Fibroblast of gingiva (primary cell): ENCODE measurements around the gene CEP70.
"Not testable (repeated sequence)": the region's sequence is repeated elsewhere in the genome, so short reads cannot be mapped to it uniquely, and the experiment has no call there.

ENCODE experiments used
- DNase-seq: peaks from one replicate; pipeline ENCODE4 v3.0.0-alpha.2; 2011; ENCODE audit warnings: low read depth

Gene CEP70

DNA sequence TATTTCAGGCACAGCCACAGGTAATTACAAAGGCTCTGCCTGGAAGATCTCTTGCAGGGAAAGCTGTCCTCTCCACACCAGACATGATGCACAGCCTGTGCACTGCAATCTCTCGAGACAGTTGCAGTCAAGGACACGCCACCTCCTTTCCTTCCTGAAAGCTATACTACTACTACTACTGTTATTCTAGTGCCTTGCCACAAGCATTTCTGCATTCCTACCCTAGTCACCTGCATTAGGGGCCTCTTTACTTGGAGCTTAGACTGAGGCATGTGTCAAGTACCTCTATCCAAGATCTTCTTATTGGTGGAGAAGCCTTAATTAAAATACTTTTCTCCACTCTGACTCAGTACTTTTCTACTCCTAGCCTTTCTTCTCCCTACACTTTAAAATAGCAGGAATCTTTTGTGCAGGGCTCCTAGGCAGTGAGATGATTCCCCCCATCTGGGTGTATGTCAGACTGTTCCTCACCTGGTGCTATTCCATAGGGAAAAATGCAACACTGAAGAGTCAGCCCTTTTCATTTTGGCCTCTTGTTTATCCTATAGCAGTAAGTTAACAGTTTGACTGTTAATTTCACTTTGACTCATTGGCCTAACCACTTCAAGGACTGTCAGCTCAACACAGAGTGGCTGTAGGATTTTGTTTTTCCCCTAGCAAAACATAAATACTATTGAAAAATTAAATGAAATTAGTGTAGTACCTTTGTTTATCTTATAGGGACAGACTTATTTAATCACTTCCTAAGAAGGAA, 80.8 kb downstream of the CEP70 start:
- no peak for DNase-seq

DNA sequence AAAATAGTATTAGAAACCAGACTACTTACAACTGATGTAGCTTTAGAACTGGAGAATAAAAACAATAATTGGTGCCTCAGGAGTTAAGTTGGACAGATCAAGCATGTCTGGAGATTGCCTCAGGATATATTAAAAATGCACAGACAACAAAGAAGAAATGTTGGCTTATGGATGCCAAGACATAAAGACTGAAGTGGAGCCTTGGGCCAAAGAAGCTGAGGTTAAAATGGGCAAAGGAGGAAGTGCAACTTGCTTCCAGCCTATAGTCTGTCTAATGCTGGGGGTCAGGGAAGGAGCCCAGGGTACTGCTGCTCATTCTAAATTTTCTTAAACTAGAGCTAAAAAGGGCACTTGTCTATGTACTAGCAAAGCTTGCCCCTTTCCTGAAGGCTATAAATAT, 82.1 kb downstream of the CEP70 start:
- no peak for DNase-seq

DNA sequence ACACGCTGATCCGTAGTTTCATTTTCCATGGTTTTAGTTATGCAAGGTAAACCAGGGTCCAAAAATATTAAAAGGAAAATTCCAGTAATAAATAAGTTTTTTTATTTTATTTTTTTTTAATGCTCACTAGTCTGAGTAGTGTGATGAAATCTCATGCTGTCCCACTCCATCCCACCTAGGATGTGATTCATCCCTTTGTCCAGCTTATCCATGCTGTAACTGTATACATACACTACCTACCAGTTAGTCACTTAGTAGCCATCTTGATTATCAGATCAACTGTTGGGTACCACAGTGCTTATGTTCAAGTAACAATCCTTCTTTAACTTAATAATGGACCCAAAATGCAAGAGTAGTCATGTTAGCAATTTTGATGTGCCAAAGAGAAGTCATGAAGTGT, 84.5 kb downstream of the CEP70 start:
- DNase-seq = no peak

DNA sequence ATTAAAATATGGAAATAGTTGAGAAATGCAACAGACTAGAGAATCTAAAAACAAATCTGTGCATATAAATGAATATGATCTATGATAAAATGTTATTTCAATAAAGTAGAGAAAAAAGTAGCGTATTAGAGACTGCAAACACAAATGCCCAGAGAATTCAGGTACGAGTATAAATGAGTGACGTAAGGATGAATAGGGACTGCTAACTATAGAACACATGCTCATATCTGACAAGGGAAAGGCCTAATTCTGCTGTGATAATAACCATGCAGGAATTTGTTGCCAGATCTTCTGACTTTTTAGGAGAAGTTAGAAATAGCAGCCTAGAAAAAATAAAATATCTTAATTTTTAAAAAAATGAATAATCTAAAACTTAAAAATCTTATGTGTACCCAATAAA, 86.5 kb downstream of the CEP70 start:
- no peak for DNase-seq

DNA sequence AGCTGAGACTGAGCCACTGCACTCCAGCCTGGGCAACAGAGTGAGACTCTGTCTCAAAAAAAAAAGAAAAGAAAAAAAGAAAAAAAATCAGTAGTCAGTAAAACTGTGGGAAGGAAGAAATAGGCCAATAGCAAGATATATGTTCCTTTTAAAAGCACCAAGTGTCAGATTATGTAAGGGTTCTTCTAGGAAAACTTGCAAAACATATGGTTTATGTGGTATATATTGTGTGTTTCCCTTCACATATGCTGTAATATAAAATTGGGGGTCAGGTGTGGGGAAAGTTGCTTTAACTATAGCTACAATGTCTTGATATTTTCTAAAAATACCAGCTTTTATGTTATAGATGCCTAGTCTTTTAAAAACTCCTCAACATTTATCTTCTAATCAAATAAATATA, 95.1 kb downstream of the CEP70 start:
- DNase-seq = no peak

DNA sequence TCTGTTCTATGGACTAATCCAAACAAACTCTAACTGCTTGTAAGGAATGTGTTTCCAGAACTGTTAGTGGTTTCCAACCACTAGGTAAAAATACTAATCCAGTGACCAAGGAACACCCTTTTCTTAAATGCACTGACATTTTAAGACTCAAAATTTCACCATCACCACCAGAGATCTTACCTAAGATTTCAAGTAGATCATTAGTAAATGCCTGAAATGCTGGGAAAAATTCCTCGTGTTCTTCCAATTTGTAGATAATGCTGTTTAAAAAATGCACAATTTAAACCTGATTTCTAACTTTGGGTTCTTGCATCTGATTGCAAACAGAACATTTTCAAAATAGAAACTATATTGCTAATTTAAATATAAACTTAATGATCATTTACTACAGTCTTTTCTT, 96.2 kb downstream of the CEP70 start:
- DNase-seq = no peak

DNA sequence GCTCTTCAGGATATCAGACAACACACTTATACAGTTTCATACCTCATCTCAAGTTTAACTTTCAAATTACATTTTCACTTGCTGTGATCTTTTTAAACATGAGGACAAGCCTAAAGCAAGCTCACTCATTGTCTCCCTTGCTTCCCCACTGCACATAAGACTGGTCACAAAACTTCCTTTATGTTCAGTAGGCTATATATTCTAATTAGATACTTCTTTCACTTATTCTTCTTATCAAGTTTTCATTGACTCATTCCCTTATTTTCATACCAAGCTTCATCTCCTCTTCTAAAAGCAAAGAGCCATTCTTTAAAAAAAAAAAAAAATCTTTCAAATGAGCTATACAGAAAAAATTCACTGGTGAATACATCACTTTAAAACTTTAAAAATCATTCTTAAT, 97.0 kb downstream of the CEP70 start:
- no peak for DNase-seq

DNA sequence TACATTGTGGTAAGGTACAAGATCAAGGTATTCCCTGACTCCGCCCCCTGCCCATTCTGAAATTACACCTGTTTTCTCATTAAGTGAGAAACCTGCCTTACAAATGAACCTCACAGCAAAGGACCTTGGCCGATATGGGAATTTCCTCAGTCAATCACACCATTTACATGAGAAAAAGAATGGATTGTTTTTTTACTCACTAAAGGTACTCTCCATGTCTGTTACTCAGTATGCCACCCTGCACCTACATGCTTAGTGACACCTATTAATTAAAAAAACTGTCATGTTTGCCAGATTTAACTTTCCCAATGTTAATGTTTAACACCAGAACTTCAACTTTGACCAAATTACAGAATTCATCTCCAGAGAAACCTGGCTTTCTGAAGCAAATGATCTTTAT, 97.6 kb downstream of the CEP70 start:
- DNase-seq = no peak

DNA sequence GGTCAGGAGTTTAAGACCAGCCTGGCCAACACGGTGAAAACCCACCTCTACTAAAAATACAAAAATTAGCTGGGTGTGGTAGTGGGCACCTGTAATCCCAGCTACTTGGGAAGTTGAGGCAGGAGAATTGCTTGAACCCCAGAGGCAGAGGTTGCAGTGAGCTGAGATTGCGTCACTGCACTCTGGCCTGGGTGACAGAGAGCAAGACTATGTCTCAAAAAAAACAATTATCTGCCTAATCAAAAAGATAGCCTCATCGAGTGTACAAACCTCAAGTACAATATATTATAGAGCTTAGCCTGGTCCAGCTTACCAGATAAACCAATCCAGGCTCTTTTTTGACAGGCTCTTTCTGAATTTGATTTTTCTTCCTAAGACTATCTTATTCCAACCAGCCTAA, 98.4 kb downstream of the CEP70 start:
- DNase-seq = not testable (repeated sequence)

DNA sequence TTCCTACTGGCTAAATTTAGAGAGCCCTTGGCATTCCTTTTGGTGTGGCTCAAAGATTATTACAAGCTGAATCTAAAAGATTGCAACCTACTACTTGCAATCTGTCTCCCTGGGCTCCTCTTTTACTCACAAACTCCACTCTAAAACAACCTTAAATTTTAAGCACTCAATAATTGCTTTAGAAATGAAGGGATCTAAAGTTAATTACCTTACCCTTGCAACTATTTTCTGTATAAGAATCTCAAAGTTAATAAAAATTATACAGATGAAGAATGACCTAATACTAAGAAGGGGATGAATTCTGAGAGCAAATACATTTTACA, 99.5 kb downstream of the CEP70 start:
- no peak for DNase-seq

DNA sequence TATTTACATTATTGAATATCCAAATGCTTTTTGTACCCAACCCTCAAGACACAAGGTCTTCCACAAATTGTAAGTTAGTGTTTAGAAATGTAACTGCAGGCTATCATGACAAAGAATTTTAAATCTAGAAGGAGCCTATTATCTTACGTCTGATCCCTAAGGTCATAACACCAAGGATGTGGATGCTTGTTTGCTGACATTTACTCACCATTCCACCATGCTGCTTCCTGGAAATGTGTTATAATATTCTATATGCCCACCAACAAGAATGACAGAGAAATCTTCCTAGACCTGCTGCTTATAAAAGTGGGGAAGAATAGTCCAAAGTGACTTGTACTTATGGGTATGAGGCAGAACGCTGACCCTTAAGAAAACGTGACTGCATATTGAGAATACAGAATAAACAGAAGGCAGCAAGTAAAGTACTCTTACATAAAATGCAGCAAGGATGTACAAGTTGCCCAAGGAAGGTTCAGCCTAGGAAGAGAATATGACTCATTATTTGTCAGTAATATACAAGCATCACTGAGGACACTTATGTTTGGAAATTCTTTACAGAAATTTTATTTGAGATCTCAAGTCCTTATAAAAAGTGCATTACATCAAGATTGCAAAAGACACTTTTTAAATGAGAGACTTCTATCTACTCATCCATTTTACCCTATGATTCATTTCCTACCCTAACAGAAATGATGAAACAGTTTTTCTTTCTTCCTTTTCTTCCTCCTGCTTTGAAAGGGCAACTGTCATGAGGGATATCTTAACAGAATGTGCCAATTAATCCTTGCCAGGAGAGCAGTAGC, 100.1 kb downstream of the CEP70 start:
- DNase-seq = peak; percentile 94

DNA sequence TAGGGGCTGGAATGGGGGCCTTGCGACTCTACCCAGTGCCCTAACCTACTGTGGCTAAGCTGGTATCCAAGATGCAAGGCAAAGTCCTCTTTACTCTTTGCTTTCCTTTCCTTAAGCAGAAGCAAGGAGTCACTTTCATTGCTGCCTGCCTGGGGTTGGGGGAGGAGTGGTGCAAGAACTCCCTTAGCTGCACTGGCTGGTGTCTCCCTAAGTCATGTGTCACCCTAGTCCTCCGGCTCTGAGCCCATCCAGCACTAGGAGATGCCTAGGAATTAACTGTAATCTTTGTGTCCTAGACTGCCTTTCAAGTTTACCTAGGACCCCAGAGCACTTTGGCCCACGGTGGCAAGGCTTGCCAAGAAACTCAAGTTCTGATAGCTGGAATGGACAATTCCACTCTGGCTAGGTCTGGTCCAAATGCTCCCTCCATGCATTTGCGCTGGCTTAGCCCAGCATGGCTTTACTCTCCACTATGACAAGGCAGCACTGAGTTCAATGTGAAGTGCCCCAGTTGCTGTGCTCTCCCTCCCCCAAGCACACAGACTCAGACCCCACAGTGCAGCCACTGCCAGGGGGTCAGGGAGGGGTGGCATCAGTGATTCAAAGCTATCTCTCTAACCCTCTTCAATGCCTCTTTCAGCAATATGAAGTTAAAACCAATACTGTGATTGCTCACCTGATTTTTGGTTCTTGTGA, 100.9 kb downstream of the CEP70 start:
- DNase-seq = no peak

DNA sequence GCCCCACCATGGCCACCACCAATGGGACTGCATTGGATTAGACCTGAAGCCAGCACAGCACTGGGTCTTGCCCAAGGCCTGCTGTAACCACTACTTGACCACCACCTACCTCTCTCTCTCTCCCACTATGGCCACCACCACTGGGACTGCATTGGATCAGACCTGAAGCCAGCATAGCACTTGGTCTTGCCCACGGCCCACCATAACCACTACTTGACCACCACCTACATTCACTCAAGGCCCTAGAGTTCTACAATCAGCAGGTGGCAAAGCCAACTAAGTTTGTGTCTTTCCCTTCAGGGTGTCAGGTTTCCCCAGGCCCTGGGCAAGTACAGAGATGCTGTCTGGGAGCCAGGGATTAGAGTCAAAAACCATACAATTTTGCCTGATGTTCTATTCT, 102.1 kb downstream of the CEP70 start:
- DNase-seq = no peak

DNA sequence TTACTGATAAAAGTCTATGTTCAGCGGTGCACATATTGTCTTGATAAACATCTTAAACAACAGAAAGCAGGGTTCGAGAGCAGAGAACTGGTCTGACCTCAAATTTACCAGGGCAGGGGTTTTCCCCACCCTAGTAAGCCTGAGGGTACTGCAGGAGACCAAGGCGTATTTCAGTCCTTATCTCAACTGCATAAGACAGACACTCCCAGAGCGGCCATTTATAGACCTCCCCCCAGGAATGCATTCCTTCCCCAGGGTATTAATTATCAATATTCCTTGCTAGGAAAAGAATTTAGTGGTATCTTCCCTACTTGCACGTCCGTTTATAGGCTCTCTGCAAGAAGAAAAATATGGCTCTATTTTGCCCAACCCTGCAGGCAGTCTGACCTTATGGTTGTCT, 107.5 kb downstream of the CEP70 start:
- DNase-seq = not testable (repeated sequence)

DNA sequence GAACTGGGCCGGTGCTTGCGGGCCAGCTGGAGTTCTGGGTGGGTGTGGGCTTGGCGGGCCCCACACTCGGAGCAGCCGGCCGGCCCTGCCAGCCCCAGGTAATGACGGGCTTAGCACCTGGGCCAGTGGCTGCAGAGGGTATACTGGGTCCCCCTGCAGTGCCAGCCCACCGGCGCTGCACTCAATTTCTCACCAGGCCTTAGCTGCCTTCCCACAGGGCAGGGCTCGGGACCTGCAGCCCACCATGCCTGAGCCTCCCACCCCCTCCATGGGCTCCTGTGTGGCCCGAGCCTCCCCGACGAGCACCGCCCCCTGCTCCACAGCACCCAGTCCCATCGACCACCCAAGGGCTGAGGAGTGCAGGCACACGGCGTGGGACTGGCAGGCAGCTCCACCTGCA, 109.4 kb downstream of the CEP70 start:
- DNase-seq = not testable (repeated sequence)

DNA sequence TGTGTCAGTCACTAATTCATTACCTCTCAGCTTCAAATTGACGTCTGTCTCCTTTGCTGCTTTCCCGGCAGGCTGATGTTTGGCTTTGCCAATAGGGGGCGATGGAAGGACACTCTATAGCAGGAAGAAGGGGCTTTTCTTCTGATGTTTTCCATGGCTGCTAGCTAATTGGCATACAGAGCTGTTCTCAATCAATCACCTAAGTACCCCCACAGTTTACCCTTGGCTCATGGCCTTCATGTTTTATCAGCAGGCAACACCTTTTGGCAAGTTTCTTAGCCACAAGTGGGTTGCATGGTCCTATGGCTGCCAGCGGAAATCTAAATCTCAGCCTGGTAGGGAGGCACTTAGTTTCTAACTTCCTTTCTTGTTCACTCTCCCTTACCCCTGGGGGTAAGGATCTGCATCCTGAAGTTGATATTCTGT, 114.6 kb downstream of the CEP70 start:
- peak; percentile 30 for DNase-seq

DNA sequence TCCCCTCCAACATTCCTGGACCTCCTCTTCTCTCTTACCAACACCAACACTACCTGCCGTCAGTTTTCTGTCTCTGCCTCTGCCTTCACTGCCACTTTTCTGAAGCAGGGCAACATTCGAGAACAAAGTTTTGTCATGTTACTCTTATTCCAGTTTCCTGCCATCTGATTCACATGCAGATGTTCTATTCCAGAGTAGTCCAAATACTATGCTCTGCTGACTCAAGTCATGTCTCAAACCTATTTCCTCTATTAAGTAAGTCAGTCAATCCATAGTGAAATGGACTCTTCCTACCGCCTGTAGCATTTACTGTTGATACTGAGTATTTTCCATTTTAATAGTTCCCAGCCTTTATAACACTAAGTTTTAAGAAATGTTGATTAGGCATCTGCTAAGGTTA, 116.3 kb downstream of the CEP70 start:
- DNase-seq = no peak

DNA sequence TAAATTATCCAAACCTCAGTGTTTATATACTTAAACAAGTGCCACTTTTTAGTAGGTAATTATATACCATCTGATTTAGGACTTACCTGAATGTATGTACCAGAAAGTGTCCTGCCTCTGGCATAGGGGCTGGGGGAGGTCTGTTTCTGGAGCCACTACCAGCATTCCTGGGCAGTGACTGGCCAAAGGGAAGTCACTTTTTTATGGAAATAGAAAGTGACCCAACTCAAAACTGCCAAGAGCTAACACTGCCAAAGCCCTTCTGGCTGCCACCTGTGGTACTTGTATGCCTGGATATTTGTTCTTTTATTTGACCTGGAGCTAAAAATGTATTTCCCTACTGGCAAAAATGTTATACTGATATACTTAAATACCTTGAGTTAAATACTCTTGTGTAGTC, 116.9 kb downstream of the CEP70 start:
- no peak for DNase-seq

DNA sequence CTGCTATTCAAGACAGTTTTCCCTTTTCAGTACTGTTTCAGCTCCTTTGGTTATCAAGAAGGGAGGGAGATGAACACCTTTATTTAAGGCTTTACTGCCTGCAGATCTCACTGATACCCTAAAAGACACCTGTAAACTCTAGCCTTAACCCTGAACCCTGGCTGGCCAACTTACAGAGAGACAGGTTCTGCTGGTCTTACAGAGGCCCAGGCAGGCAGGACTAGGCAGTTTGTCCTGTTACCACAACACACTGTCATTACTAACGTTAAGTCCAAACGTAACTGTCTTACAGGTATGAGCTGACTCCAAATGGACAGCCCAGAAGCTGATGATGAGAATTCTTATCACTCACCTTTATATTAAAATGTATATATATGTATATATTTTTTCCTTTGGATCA, 117.5 kb downstream of the CEP70 start:
- no peak for DNase-seq

DNA sequence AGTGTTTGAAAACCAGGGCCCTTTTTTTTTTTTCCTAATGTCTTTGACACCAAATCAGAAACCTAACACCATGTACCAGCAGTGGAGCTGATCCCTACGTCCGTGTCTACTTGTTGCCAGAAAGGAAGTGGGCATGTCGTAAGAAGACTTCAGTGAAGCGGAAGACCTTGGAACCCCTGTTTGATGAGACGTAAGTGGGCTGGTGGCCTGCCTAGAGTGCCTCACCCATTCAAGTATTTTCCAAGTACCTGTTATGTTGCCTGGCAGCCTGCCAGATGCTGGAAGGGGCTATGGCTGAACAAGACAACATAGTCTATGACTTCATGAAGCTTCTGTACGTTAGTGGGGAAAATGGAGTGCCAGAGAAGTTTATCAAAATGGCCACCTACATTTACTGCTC, 119.9 kb downstream of the CEP70 start:
- DNase-seq = no peak

DNA sequence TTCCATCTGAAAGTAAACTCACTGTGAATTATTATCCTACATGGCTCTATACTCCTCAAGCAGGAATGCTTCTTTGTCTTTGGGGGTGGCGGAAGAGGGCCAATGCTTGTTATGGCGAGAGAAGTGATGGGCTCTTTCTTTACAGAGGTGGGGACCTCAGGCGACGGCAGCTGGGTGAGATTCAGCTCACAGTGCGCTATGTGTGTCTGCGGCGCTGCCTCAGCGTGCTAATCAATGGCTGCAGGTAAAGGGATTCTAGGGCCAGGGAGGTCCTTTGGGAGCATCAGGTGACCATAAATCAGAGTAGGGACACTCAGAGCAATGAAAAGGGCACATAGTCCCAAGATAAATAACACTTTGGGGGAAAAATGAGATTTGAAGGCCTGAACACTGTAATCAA, 120.7 kb downstream of the CEP70 start:
- no peak for DNase-seq

DNA sequence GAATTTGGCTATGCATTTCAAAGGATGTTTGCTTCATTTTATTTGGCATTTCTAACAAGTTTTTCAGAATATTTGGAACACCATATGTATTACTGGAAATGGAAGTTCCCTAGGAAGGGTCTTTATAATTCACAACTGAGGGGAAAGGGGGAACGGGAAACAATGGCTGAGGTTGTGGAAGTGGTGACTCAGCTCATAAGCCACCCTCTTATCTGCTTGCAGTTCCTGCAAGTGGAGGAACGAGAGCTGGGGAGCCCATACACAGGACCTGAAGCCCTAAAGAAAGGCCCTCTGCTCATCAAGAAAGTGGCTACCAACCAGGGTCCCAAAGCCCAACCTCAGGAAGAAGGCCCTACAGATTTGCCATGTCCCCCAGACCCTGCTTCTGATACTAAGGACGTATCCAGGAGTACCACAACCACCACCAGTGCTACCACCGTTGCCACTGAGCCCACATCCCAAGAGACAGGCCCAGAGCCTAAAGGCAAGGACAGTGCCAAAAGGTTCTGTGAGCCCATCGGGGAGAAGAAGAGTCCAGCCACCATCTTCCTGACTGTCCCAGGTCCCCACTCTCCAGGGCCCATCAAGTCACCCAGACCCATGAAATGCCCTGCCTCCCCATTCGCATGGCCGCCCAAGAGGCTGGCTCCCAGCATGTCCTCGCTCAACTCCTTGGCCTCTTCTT, 121.8 kb downstream of the CEP70 start:
- no peak for DNase-seq

DNA sequence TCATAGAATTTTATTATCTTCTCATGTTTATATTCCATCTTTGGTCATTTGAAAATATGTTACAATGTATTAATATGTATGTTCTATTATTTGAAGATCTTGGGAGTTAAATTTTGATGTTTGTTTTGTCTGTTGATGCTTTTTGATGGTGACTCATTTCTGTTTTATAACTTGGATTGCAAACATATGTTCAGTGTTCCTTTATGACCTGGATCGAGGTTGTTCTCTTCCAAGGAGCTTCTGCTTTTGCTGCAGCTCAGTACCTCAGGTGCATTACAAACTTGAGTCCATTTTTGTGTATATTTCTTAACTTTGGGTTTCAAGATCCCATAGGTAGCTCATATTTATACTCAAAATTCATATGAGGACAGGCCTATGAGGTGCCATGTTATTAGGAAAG, 122.6 kb downstream of the CEP70 start:
- no peak for DNase-seq
